Glomerular endothelial cell (primary cell): Measurements from ENCODE around the gene PPP1R2. TPM values are rescaled to one million over a fixed set of nuclear protein-coding genes. Genes with fewer than 3 reads are reported as not detected.

Experiments used
- DNase-seq: peaks from one replicate; pipeline ENCODE4 v3.0.0-alpha.2; 2011; ENCODE audit warnings: low read depth, low spot score; ENCODE audit errors: extremely low read depth
- total RNA-seq: library from RNA; depleted of rRNA; stranded (reverse); fragments of >200 nt; gene quantifications from 2 replicates; pipeline ENCODE4 v1.2.3, GENCODE V29; 2015

Gene PPP1R2
- total RNA-seq, 1 donor from 2014 or later: 38.0 TPM

- DNase-seq: no peak
These were observed 25.5 kb upstream of the PPP1R2 start for GRCh38 chr3:195568630-195569029.

GRCh38 chr3:195566797-195567196 is 23.7 kb upstream of the PPP1R2 start:
- no peak for DNase-seq

GRCh38 chr3:195565716-195566115 is 22.6 kb upstream of the PPP1R2 start:
- DNase-seq: no peak

- no peak for DNase-seq
These were observed 20.2 kb upstream of the PPP1R2 start for GRCh38 chr3:195563317-195563716.

- no peak for DNase-seq
These were observed 16.7 kb upstream of the PPP1R2 start for GRCh38 chr3:195559723-195560409.

GRCh38 chr3:195558602-195559001 is 15.5 kb upstream of the PPP1R2 start:
- no peak for DNase-seq

GRCh38 chr3:195557322-195557721 is 14.2 kb upstream of the PPP1R2 start:
- no peak for DNase-seq

GRCh38 chr3:195556390-195556789 is 13.3 kb upstream of the PPP1R2 start:
- no peak for DNase-seq

- no peak for DNase-seq
These were observed 12.0 kb upstream of the PPP1R2 start for GRCh38 chr3:195555110-195555509.

- no peak for DNase-seq
These were observed 11.3 kb upstream of the PPP1R2 start for GRCh38 chr3:195554458-195554857.

GRCh38 chr3:195553268-195553667 is 10.1 kb upstream of the PPP1R2 start:
- no peak for DNase-seq

GRCh38 chr3:195551381-195551978 is 8.4 kb upstream of the PPP1R2 start:
- DNase-seq: no peak

- no peak for DNase-seq
These were observed 7.6 kb upstream of the PPP1R2 start for GRCh38 chr3:195550723-195551122.

GRCh38 chr3:195549931-195550519 is 6.9 kb upstream of the PPP1R2 start:
- no peak for DNase-seq

GRCh38 chr3:195548987-195549386 is 5.9 kb upstream of the PPP1R2 start:
- no peak for DNase-seq

- no peak for DNase-seq
These were observed 5.4 kb upstream of the PPP1R2 start for GRCh38 chr3:195548501-195548900.

- no peak for DNase-seq
These were observed 4.9 kb upstream of the PPP1R2 start for GRCh38 chr3:195548006-195548405.

- peak; percentile 55 for DNase-seq
These were observed 3.0 kb upstream of the PPP1R2 start for GRCh38 chr3:195546130-195546560.

- no peak for DNase-seq
These were observed 1.5 kb upstream of the PPP1R2 start for GRCh38 chr3:195544634-195545033.

GRCh38 chr3:195544230-195544536 is 1.1 kb upstream of the PPP1R2 start:
- DNase-seq: no peak

GRCh38 chr3:195543500-195544229 is 540 bp upstream of the PPP1R2 start:
- DNase-seq: no peak

GRCh38 chr3:195542316-195542697 is 818 bp downstream of the PPP1R2 start:
- no peak for DNase-seq
